Superior temporal gyrus (tissue), 1 donor: ENCODE measurements around the gene TARDBP.
A peak's percentile ranks its signal among the peaks of the same experiment; 100 is the strongest.
"Not testable (repeated sequence)": the region's sequence is repeated elsewhere in the genome, so short reads cannot be mapped to it uniquely, and the experiment has no call there.

ENCODE experiments used
- DNase-seq: peaks from one replicate; pipeline ENCODE4 v3.0.0-alpha.2; 2016; ENCODE audit errors: extremely low spot score

Gene TARDBP

GRCh38 chr1:11059968-11060830, 47.7 kb downstream of the TARDBP start, which contains the start of gene SRM:
SRM (minus strand) TSS chr1:11060018; CDS start chr1:11059943, 75 bp downstream.
- peak; percentile 89 for DNase-seq

- no peak for DNase-seq
These were observed 49.4 kb downstream of the TARDBP start for GRCh38 chr1:11061652-11062365.

GRCh38 chr1:11062965-11063401, 50.5 kb downstream of the TARDBP start:
- peak; percentile 67 for DNase-seq

GRCh38 chr1:11063937-11064537, 51.6 kb downstream of the TARDBP start:
- not testable (repeated sequence) for DNase-seq

- no peak for DNase-seq
These were observed 52.5 kb downstream of the TARDBP start for GRCh38 chr1:11064942-11065341.

GRCh38 chr1:11065796-11066195, 53.3 kb downstream of the TARDBP start:
- DNase-seq = no peak

- DNase-seq = peak; percentile 12
These were observed 55.5 kb downstream of the TARDBP start for GRCh38 chr1:11067716-11068599.

GRCh38 chr1:11068600-11069473, 56.4 kb downstream of the TARDBP start:
- no peak for DNase-seq

GRCh38 chr1:11070876-11071275, 58.4 kb downstream of the TARDBP start:
- DNase-seq = no peak

- DNase-seq = no peak
These were observed 59.2 kb downstream of the TARDBP start for GRCh38 chr1:11071463-11072215.

GRCh38 chr1:11072216-11072917, 59.9 kb downstream of the TARDBP start:
- no peak for DNase-seq

GRCh38 chr1:11073398-11073797, 60.9 kb downstream of the TARDBP start:
- not testable (repeated sequence) for DNase-seq
